NCI-H128 (cell line): ENCODE measurements around the gene STPG4.
"Not testable (repeated sequence)": the region's sequence is repeated elsewhere in the genome, so short reads cannot be mapped to it uniquely, and the experiment has no call there.

Experiments used
- DNase-seq: peaks from one replicate; lab custom pipeline; 2025; ENCODE audit not compliant: unreplicated experiment; lab: John Stamatoyannopoulos, UW

Gene STPG4

GRCh38 chr2:47128705-47129104 is 26.4 kb downstream of the STPG4 start:
- no peak for DNase-seq

DNA sequence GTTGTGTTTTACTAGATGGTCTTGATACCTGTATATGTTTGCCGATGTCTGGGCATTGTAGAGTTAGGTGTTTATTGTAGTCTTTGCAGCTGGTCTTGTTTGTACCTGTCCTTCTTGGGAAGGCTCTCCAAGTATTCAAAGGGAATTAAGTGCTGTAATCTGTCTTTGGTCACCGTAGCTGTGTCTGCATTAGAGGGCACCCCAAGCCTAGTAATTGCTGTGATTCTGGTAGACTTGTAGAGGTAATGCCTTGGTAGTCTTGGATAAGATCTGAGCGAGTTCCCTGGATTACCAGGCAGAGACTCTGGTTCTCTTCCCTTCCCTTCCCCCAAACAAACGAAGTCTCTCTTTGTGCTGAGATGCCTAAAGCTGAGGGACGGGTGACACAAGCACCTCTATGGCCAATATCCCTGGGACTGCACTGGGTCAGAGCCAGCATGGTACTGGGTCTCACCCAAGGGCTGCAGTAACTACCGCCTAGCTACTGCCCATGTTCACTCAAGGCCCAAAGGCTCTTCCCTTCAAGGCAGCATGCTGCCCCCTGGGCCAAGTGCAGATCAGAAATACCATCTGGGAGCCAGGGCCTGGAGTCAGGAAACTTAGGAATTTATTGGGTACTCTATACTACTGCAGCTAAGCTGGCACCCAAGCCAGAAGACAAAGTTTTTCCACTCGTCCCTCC is 27.1 kb downstream of the STPG4 start:
- DNase-seq, result no peak

DNA sequence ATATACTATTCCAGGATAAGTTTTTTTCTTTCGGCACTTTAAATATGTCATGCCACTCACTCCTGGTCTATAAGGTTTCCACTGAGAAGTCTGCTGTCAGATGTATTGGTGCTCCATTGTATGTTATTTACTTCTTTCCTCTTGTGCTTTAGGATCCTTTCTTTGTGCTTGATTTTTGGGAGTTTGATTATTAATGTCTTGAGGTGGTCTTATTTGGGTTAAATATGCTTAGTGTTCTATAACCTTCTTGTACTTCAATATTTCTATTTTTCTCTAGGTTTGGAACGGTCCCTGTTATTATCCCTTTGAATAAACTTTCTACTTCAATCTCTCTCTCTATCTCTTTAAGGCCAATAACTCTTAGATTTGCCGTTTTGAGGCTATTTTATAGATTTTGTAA is 28.3 kb downstream of the STPG4 start:
- DNase-seq, result no peak

DNA sequence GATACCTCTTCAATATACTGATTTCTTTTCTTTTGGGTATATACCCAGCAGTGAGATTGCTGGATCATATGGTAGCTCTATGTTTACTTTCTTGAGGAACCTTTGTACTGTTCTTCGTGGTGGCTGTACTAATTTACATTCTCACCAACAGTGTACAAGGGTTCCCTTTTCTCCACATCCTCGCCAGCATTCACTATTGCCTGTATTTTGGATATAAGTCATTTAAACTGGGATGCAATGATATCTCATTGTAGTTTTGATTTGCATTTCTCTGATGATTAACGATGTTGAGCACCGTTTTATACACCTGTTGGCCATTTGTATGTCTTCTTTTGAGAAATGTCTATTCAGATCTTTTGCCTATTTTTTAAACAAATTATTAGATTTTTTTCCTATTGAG is 30.4 kb downstream of the STPG4 start:
- not testable (repeated sequence) for DNase-seq

DNA sequence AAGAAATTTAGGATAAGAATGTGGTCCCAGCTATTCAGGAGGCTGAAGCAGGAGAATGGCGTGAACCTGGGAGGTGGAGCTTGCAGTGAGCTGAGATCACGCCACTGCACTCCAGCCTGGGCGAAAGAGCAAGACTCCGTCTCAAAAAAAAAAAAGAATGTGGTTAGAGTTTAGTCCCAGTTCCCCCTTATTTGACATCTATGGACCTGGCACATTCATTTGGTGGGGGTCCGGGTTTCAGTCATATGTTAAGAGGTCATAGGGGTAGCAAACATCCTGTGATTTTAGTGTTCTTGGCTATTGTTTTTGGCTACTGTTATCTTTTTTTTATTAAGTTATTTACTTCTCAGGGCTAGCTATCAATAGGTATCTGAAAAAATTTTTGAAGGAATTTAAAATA is 34.7 kb downstream of the STPG4 start:
- DNase-seq, result not testable (repeated sequence)

DNA sequence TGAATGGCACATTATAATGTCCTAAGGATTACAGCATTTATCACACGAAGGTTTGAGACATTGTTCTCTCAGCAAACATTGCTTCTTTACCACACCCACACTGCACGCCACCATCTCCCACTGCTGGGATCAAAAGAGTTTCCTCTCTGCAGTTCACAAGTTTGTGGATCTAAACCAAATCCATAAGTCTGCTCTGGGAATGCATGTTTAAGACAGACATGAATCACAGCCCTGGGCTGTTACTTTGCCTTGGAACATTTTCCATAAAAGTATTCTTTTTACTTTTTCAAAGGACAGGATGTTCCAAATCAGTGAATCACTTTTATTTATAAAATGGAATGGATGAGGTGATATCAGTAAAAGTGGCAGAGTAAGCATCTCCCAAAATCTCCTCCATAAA is 36.1 kb downstream of the STPG4 start:
- DNase-seq, result no peak

DNA sequence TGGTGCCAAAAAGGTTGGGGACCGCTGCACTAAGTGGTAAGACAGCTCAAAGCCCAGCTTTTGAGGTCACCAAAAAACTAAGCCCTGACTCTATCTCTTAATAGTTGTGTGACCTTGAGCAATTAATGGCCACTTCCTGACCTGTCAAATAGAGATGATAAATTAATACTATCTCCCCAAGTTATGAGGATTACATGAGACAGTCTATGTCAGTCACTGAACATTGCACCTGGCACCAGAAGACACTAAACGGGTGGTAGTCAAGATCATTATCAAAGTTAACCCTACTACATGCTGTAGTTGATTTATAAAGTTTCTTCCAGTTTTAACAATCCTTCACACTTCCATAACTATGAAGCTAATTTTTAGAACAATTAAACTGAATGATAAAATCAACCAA is 36.5 kb downstream of the STPG4 start:
- no peak for DNase-seq

GRCh38 chr2:47112665-47113435 is 42.3 kb downstream of the STPG4 start:
- no peak for DNase-seq

DNA sequence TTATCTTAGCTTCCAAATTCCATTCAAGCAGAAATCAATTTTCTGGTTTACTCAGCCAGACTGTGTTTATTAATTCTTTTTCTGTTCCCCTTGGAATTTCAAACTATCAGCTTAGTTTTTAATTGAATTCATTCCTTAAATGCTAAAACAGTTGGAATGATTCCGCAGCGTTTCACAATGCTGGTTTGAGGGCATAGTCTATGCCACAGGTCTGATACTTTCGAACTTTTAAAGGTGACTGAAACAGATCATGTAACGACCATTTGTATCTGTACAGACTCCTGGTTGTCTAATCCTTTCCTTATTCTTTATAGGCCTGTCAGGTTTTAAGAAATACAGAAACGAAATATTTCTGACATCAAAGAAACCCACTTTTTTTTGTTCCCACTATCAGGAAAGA is 45.4 kb downstream of the STPG4 start:
- DNase-seq, result no peak

DNA sequence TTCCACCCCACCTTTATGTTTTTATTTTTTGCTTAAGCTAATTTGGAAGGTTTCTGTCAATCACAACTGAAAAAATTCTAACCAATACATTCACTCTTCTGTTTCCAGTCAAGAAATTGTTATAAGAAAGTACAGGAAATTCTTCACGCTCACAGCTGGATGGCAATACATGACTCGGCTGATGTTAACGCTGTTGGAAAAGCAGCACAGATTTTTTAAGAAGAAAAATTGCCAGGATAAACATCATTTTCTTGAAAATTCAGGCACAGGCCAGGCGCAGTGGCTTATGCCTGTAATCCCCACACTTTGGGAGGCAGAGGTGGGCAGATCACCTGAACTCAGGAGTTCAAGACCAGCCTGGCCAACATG is 46.1 kb downstream of the STPG4 start:
- DNase-seq, result no peak

GRCh38 chr2:47108267-47109006 is 46.7 kb downstream of the STPG4 start:
- DNase-seq, result not testable (repeated sequence)

- not testable (repeated sequence) for DNase-seq
Measured at GRCh38 chr2:47107201-47107600, 47.9 kb downstream of the STPG4 start.

DNA sequence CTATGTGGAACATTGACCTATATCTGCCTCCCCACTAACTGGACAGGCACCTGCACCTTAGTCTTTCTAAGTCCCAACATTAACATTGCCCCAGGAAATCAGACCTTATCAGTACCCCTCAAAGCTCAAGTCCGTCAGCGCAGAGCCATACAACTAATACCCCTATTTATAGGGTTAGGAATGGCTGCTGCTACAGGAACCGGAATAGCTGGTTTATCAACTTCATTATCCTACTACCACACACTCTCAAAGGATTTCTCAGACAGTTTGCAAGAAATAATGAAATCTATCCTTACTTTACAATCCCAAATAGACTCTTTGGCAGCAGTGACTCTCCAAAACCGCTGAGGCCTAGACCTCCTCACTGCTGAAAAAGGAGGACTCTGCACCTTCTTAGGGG is 48.9 kb downstream of the STPG4 start:
- DNase-seq, result not testable (repeated sequence)

GRCh38 chr2:47099712-47100111 is 55.4 kb downstream of the STPG4 start:
- not testable (repeated sequence) for DNase-seq

DNA sequence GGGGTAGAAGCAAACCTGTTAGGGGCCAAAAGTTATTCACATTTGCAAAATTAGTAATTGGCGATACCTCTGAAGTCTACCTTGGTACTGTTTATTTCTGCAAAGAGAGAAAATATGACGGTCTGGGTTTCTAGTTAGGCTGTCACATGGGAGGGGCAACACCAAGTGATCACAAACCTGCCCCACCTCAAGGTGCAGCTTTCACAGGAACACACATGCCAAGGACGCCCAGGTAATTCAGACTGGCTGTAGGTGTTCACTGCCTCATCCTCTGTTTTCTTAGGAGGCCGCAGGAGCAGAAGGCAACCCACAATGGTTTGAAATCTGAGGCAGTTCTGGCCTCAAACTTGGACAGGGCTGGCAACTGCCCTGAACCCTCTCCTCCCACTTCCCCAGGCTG is 56.2 kb downstream of the STPG4 start:
- DNase-seq, result no peak

- no peak for DNase-seq
Measured at GRCh38 chr2:47097563-47097962, 57.5 kb downstream of the STPG4 start.

DNA sequence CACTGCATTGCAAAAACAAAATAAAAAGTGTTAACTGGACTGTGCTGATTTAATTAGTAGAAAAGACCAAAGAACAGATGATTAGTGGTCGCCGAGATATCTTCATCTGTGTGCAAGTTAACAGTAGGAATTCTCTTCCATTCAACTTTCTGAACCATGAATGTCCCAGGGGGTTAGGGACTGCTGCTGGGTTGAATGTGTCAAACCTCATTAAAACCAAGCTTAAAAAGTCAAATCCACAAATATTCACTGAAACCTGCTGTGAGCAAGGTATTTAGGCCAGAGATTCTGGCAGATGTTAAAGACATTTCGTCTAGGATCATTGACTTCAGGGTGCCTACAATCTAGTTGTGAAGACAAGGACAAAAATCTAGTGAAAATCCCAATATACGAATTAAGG is 58.7 kb downstream of the STPG4 start:
- DNase-seq, result no peak

GRCh38 chr2:47095349-47096020 is 59.6 kb downstream of the STPG4 start:
- DNase-seq, result no peak

- no peak for DNase-seq
Measured at GRCh38 chr2:47094511-47095142, 60.5 kb downstream of the STPG4 start.

DNA sequence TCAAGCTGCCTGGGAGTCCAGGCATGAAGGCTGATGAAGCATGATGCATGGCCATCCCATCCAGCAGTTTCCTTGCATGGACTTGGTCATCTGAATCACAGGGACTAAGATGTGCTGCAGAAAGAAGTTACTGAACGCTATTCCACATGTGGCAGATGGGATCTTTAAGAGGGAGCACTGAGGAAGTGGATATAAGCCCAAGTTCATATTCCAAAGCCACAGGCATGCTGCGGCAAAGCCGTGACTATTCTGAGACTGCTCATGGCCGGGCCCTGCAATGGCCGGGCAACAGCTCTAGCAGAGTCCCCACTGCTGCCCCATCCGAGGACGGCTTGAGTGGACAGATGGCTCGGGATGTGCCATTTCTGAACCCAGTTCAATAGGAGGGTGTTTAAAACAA is 61.5 kb downstream of the STPG4 start:
- DNase-seq, result no peak

DNA sequence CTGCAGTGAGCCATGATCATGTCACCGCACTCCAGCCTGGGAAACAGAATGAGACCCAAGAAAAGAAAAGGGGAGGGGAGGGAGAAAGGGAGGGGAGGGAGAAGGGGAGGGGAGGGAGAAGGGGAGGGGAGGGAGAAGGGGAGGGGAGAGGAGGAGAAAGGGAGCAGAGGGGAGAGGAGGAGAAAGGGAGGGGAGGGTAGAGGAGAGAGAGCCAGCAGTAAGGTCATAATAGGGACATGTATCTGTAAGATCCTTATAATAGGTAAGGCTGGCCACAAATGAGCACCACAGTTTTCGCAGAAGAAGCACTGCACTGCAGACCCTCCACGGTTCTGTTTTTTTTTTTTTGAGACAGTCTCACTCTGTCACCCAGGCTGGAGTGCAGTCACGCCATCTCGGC is 62.6 kb downstream of the STPG4 start:
- DNase-seq, result no peak
